GM04504 (cell line): ENCODE measurements around the gene KRT13.

Source experiments
- DNase-seq: peaks from one replicate; pipeline ENCODE4 v3.0.0-alpha.2; 2012; ENCODE audit warnings: low read depth

The KRT13 gene

DNA sequence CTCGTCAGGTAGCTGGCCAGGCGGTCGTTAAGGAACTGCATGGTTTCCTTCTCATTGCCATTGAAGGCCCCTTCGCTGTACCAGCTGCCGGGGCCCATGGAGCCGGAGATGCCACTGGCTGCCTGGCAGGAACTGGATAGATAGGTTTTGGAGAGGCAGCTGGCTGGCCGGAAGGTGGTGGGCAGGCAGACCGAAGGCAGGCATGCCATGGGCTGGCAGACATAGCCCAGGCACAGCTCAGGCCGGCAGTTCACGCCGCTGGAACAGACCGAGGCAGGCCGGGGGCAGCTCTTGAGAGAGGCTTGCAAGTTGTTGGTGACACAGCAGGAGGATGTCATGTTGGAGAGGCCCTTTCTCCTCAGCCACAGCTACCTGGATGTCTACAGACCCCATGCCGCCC is 38.4 kb downstream of the KRT13 start, which contains the start of gene KRT32:
Gene KRT32, minus strand, starts transcription at position 399 of the 400 bp plus-strand sequence. Its CDS starts 61 bp downstream, at position 338.
- no peak for DNase-seq

GRCh38 chr17:41464682-41465081 is 40.7 kb downstream of the KRT13 start:
- DNase-seq, result peak; percentile 95

DNA sequence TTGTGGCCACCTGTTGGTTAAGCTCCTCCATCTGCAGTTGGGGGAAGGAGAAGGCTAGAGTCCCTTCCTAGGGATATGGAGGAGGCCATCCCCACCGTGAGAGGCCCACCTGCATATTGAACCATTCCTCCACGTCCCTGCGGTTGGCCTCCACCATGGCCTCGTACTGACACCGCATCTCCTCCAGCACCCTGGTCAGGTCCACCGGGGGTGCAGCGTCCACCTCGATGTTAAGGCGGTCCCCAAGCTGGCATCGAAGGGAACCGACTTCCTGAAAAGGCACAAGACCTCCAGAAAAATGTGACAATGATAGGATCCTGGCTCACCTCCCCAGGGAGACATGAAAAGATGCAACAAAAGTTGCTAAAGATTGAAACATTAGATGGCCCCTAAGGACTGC is 41.2 kb downstream of the KRT13 start:
- DNase-seq, result no peak

DNA sequence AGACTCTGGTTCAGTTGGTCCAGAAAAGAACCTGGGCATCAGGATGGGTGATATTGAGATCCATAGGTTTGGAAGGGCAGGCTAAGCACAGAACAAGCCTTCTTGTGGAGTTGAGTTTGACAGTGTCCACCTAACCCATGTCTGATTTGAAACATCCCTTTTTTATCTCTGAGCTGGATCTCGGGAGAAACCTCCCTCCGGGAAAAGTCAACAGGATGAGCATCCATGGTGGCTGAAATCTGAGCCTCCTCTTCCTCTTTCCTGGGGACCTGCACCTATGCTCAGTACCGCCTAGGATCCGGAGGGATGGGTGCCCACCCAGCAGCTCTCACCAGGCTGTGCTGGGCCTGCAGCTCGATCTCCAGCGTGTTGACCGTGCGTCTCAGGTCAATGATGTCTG is 41.7 kb downstream of the KRT13 start:
- no peak for DNase-seq

- DNase-seq, result no peak
Measured at GRCh38 chr17:41462705-41463104, 42.7 kb downstream of the KRT13 start.

GRCh38 chr17:41457676-41458075 is 47.7 kb downstream of the KRT13 start:
- no peak for DNase-seq

- DNase-seq, result no peak
Measured at GRCh38 chr17:41456204-41456603, 49.2 kb downstream of the KRT13 start.

GRCh38 chr17:41455236-41455635 is 50.2 kb downstream of the KRT13 start:
- DNase-seq, result no peak

DNA sequence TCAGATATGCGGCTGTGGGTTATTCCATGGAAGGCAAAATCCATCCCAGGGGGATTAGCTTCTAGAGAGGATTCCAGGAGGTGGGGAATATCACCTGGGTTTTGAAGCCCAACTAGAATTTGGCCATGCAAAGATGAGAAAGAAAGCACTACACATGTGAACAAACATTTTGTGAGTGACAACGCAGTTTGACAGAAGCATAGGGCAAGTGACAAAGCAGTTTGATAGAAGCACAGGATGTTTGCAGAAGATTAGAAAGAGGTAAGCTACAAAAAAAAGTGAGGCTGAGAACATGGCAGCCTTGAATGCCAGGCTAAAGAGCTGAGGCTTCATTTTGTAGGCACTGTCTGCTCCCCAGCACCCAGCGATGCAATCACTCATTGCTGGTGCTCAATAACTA is 52.3 kb downstream of the KRT13 start:
- no peak for DNase-seq

- DNase-seq, result no peak
Measured at GRCh38 chr17:41452281-41452680, 53.1 kb downstream of the KRT13 start.

GRCh38 chr17:41451154-41451728 is 54.2 kb downstream of the KRT13 start:
- no peak for DNase-seq
